IMR-90 (cell line): ENCODE measurements around the gene RIPOR2. TPM values are rescaled to one million over a fixed set of nuclear protein-coding genes. Genes with fewer than 3 reads are reported as not detected.

ENCODE experiments used
- ATAC-seq: fragments of 200-7000 bp; cut with Tn5 transposase; 2 replicates; pipeline ENCODE4 v1.9.1; 2020; ENCODE audit warnings: low read depth, mild to moderate bottlenecking, moderate library complexity
- BruUV-seq: library from RNA; stranded (reverse); fragments of 400-500 nt; replicated peaks from 2 replicates; lab custom pipeline; 2021; lab: Mats Ljungman, UMichigan
- CTCF ChIA-PET: fragments of 300-600 bp; formaldehyde crosslinking; extraction: SDS; loops from one replicate; lab custom pipeline; 2021; ENCODE audit warnings: antibody characterized with exemption; lab: Yijun Ruan, JAX
- POLR2A ChIA-PET: fragments of 300-600 bp; sonication (Branson Sonifier 250); formaldehyde crosslinking; loops from one replicate; lab custom pipeline; 2022; ENCODE audit warnings: antibody characterized with exemption; ENCODE audit not compliant: unreplicated experiment; lab: Charles Lee
- DNase-seq: peaks from one replicate; pipeline ENCODE4 v3.0.0; 2013
- H2AFZ ChIP-seq: replicated peaks from 2 replicates; pipeline ENCODE3; 2013; ENCODE audit warnings: low read length, mild to moderate bottlenecking; ENCODE audit not compliant: poor library complexity
- H2AK5ac ChIP-seq: 2 replicates; pipeline ENCODE4 v1.6.1; 2013; ENCODE audit warnings: low read depth, low read length, inconsistent platforms
- H2AK9ac ChIP-seq: replicated peaks from 2 replicates; pipeline ENCODE3; 2013; ENCODE audit warnings: mild to moderate bottlenecking, low read depth, low read length, moderate library complexity; ENCODE audit not compliant: poor library complexity
- H2BK120ac ChIP-seq: 2 replicates; pipeline ENCODE4 v1.6.1; 2013; ENCODE audit warnings: low read depth, low read length, inconsistent platforms
- H2BK15ac ChIP-seq: 3 replicates; pipeline ENCODE4 v1.6.1; 2013; ENCODE audit warnings: low read depth, low read length, inconsistent platforms
- H2BK20ac ChIP-seq: 2 replicates; pipeline ENCODE4 v1.6.1; 2013; ENCODE audit warnings: low read depth, mild to moderate bottlenecking, inconsistent platforms, low read length, moderate library complexity
- H2BK5ac ChIP-seq: 2 replicates; pipeline ENCODE4 v1.6.1; 2013; ENCODE audit warnings: mild to moderate bottlenecking, low read depth, low read length, inconsistent platforms; ENCODE audit not compliant: poor library complexity, severe bottlenecking
- H3K14ac ChIP-seq: replicated peaks from 2 replicates; pipeline ENCODE4 v1.6.1; 2013; ENCODE audit warnings: low read depth, low read length, inconsistent platforms
- H3K18ac ChIP-seq: 2 replicates; pipeline ENCODE4 v1.6.1; 2013; ENCODE audit warnings: low read depth, low read length, control low read depth
- H3K23ac ChIP-seq: 2 replicates; pipeline ENCODE4 v1.6.1; 2013; ENCODE audit warnings: low read depth, low read length, inconsistent platforms
- H3K27ac ChIP-seq: 2 replicates; pipeline ENCODE4 v1.5.1; 2013; ENCODE audit warnings: mild to moderate bottlenecking, control low read depth, low read length; ENCODE audit not compliant: insufficient read depth
- H3K27me3 ChIP-seq: 2 replicates; pipeline ENCODE4 v1.6.1; 2013; ENCODE audit warnings: low read length; ENCODE audit not compliant: control insufficient read depth, insufficient read depth
- H3K36me3 ChIP-seq: 2 replicates; pipeline ENCODE4 v1.6.1; 2013; ENCODE audit warnings: low read length, mixed read lengths; ENCODE audit not compliant: control insufficient read depth, insufficient read depth
- H3K4ac ChIP-seq: 2 replicates; pipeline ENCODE4 v1.6.1; 2013; ENCODE audit warnings: low read depth, low read length, inconsistent platforms
- H3K4me1 ChIP-seq: 2 replicates; pipeline ENCODE4 v1.6.1; 2013; ENCODE audit warnings: low read length, mixed read lengths; ENCODE audit not compliant: control insufficient read depth, insufficient read depth
- H3K4me2 ChIP-seq: 2 replicates; pipeline ENCODE4 v1.6.1; 2013; ENCODE audit warnings: low read depth, mild to moderate bottlenecking, control low read depth, low read length, moderate library complexity
- H3K4me3 ChIP-seq: 2 replicates; pipeline ENCODE4 v1.5.1; 2013; ENCODE audit warnings: low read depth, mild to moderate bottlenecking, control low read depth, low read length, moderate library complexity; ENCODE audit not compliant: insufficient read depth
- H3K56ac ChIP-seq: 2 replicates; pipeline ENCODE4 v1.6.1; 2013; ENCODE audit warnings: low read length, inconsistent platforms; ENCODE audit not compliant: insufficient read depth; ENCODE audit errors: extremely low read depth
- H3K79me1 ChIP-seq, 2 experiments: 2 replicates each; pipeline ENCODE4 v1.6.1; 2013; ENCODE audit warnings: low read length in 2 of 2, inconsistent platforms in 1 of 2, low read depth in 1 of 2
- H3K9ac ChIP-seq: 2 replicates; pipeline ENCODE4 v1.6.1; 2013; ENCODE audit warnings: low read depth, low read length, control low read depth
- H3K9me1 ChIP-seq: 2 replicates; pipeline ENCODE4 v1.6.1; 2013; ENCODE audit warnings: low read length, inconsistent platforms; ENCODE audit not compliant: insufficient read depth
- H3K9me3 ChIP-seq: 2 replicates; pipeline ENCODE4 v1.6.1; 2013; ENCODE audit warnings: low read length; ENCODE audit not compliant: control insufficient read depth, insufficient read depth
- H4K20me1 ChIP-seq: 2 replicates; pipeline ENCODE4 v1.6.1; 2013; ENCODE audit warnings: low read length, inconsistent platforms; ENCODE audit not compliant: insufficient read depth
- H4K5ac ChIP-seq: 2 replicates; pipeline ENCODE4 v1.6.1; 2013; ENCODE audit warnings: mild to moderate bottlenecking, low read depth, low read length, control low read depth
- H4K8ac ChIP-seq, 2 experiments: 2 replicates each; pipeline ENCODE4 v1.6.1; 2013; ENCODE audit warnings: low read depth in 2 of 2, low read length in 2 of 2, control low read depth in 1 of 2, inconsistent platforms in 1 of 2
- H4K91ac ChIP-seq: 2 replicates; pipeline ENCODE4 v1.6.1; 2013; ENCODE audit warnings: low read depth, low read length, inconsistent platforms; ENCODE audit not compliant: insufficient read depth
- CTCF ChIP-seq: conservative IDR thresholded peaks from 2 replicates; pipeline ENCODE4 v1.5.1; 2012; ENCODE audit warnings: mild to moderate bottlenecking, low read depth, low read length, improper control_type of control experiment
- POLR2A ChIP-seq: IDR thresholded peaks from 2 replicates; pipeline ENCODE4 v1.6.1; 2012; ENCODE audit warnings: mild to moderate bottlenecking, low read depth, low read length
- RAD21 ChIP-seq: IDR thresholded peaks from 2 replicates; pipeline ENCODE4 v1.6.1; 2012; ENCODE audit warnings: low read length, improper control_type of control experiment
- RCOR1 ChIP-seq: IDR thresholded peaks from 2 replicates; pipeline ENCODE4 v1.6.1; 2012; ENCODE audit warnings: mild to moderate bottlenecking, low read length, improper control_type of control experiment; ENCODE audit not compliant: insufficient replicate concordance
- RFX5 ChIP-seq: IDR thresholded peaks from 2 replicates; pipeline ENCODE4 v1.8.0; 2012; ENCODE audit warnings: low read depth, mild to moderate bottlenecking, low read length, moderate library complexity
- SMC3 ChIP-seq: fragments of 150-350 bp; IDR thresholded peaks from 2 replicates; pipeline ENCODE4 v1.6.1; 2016; ENCODE audit warnings: low read depth, mild to moderate bottlenecking, antibody characterized with exemption, low read length, moderate library complexity
- WGBS, 2 experiments: methylation state at CpG; one replicate each; pipeline versions ENCODE4 v1.1.5 to v1.1.7; 2013; ENCODE audit warnings: missing lambda C conversion rate in 2 of 2; ENCODE audit not compliant: insufficient read length in 1 of 2; ENCODE audit errors: extremely low coverage in 2 of 2; 5-methylcytosine and 5-hydroxymethylcytosine counted together
- dilution Hi-C: fragments of 300-500 bp; cut with HindIII; formaldehyde crosslinking; loops from one replicate; pipeline ENCODE4 v1.14.3; 2018; ENCODE audit warnings: low sequenced_read_pairs; ENCODE audit not compliant: unreplicated experiment
- in situ Hi-C: fragments of 300-500 bp; cut with MboI; formaldehyde crosslinking; loops from 3 replicates; pipeline ENCODE4 v1.14.3; 2019; ENCODE audit warnings: low sequenced_read_pairs, inconsistent platforms, mixed read lengths
- intact Hi-C: fragments of 100-400 bp; cut with micrococcal nuclease; formaldehyde crosslinking; loops from 2 replicates; pipeline ENCODE4 v1.10.0; 2022
- polyA plus RNA-seq, 3 experiments: library from polyadenylated mRNA; depleted of rRNA; stranded (reverse); fragments of >200 nt; gene quantifications; 2 replicates each; pipeline ENCODE4 v1.2.3, GENCODE V29; 2012; ENCODE audit warnings: low replicate concordance in 1 of 3
- total RNA-seq: library from RNA; depleted of rRNA; stranded (reverse); fragments of >200 nt; gene quantifications from 2 replicates; pipeline ENCODE4 v1.2.3, GENCODE V29; 2012

Gene RIPOR2
- total and polyA plus RNA-seq, 2 of the 4 experiments (the other 2 are of a cell fraction): 1.1 to 1.2 TPM

- no peak overlapping the region for H3K4me2 ChIP-seq
- no peaks in the 10 kb centered on the region for H4K20me1 ChIP-seq
- in situ Hi-C loops: no loop called here
- intact Hi-C loops: no loop called here
- no peak overlapping the region for H2BK20ac ChIP-seq
- ChIA-PET POLR2A (no interaction called here), CTCF (interaction anchor here (3.1 kb wide), 1 partner anchor 11 kb away, joined by 8 read pairs; no protein-coding TSS in a partner anchor)
- H2BK120ac ChIP-seq: no peak overlapping the region
- ATAC-seq (no peak), DNase-seq (no peak)
- H3K18ac ChIP-seq: no peak overlapping the region
- dilution Hi-C loops: loop anchor here (25.0 kb wide), 1 partner anchor 242 kb away; no protein-coding TSS in a partner anchor
- no peaks in the 10 kb centered on the region for H3K9me3 ChIP-seq
- no CpG with 5 or more reads among the region's 6 CpGs for WGBS, 2 experiments
- BruUV-seq: no TSS peak
- no peak overlapping the region for H2BK5ac ChIP-seq
- no peak overlapping the region for H3K4me3 ChIP-seq
- TF ChIP-seq RCOR1: no peak
- no peak for TF ChIP-seq POLR2A
- no peak for TF ChIP-seq CTCF
- TF ChIP-seq SMC3: no peak
- TF ChIP-seq RAD21: no peak
- TF ChIP-seq RFX5: no peak
- no peak overlapping the region for H3K23ac ChIP-seq
- H3K79me1 ChIP-seq: no peaks in the 10 kb centered on the region
- no peak overlapping the region for H3K56ac ChIP-seq
- H4K5ac ChIP-seq: no peak overlapping the region
- no peak overlapping the region for H2AFZ ChIP-seq
- no peak overlapping the region for H3K4ac ChIP-seq
- no peak overlapping the region for H3K27ac ChIP-seq
- no peak overlapping the region for H3K14ac ChIP-seq
- H2BK15ac ChIP-seq: no peak overlapping the region
- no peak overlapping the region; the same call in 1 of the 2 replicates for H2AK5ac ChIP-seq
- H2AK9ac ChIP-seq: no peak overlapping the region
- 0 out of 2 replicates have a peak, but pooled peaks cover 4% of the 10 kb centered on the region for H3K9me1 ChIP-seq
- H3K4me1 ChIP-seq: no peaks in the 10 kb centered on the region
- H3K27me3 ChIP-seq: no peaks in the 10 kb centered on the region
- no peak overlapping the region for H3K9ac ChIP-seq
- peaks cover 35% of the 10 kb centered on the region for H3K36me3 ChIP-seq
- no peak overlapping the region for H4K8ac ChIP-seq
- H4K91ac ChIP-seq: no peak overlapping the region
These were observed 90.9 kb downstream of the RIPOR2 start for GRCh38 chr6:24844903-24845302.
